Left lobe of liver (tissue), 2 donors: Measurements from ENCODE around the gene RPS6KA3. TPM values are rescaled to one million over a fixed set of nuclear protein-coding genes. Genes with fewer than 3 reads are reported as not detected.
"Not testable (repeated sequence)": the region's sequence is repeated elsewhere in the genome, so short reads cannot be mapped to it uniquely, and the experiment has no call there.

ENCODE experiments used
- ATAC-seq: fragments of 200-7000 bp; cut with Tn5 transposase; one replicate; pipeline ENCODE4 v1.9.1; 2020; ENCODE audit warnings: mild to moderate bottlenecking, moderate library complexity
- DNase-seq: peaks from one replicate; pipeline ENCODE4 v3.0.0-alpha.2; 2020; ENCODE audit warnings: low spot score
- total RNA-seq: library from RNA; stranded (reverse); gene quantifications from one replicate; pipeline ENCODE4 v1.2.1, GENCODE V29; 2021
- donor health status: DM: no; HTN: no; CAD: no; lungs with moderate emphysema.
- donor health status: DM: no; HTN: yes; CAD: no.

RPS6KA3 gene
- total RNA-seq, 1 donor from 2014 or later = 35.9 TPM

GRCh38 chrX:20224814-20225487 lies 41.8 kb downstream of the RPS6KA3 start:
- DNase-seq = no peak
- peak; percentile 58 for ATAC-seq

DNA sequence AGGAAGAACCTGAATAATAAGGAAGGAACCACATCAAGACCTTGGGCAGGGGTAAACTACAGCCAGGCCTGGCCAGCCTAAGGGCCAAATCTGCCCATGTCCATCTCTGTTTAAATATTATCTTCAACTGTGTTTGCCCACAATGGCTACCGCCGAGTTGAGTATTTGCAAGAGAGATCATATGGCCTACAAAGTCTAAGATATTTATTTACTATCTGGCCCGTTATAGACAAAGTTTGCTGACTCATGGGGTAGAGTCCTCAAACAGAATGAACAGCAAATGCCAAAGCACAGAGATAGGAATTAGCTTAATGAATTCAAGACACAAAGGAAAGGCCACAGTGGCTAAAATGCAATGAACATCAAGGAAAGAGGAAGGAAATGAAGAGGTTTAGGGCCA lies 44.8 kb downstream of the RPS6KA3 start:
- DNase-seq = peak; percentile 54
- ATAC-seq = peak; percentile 83

DNA sequence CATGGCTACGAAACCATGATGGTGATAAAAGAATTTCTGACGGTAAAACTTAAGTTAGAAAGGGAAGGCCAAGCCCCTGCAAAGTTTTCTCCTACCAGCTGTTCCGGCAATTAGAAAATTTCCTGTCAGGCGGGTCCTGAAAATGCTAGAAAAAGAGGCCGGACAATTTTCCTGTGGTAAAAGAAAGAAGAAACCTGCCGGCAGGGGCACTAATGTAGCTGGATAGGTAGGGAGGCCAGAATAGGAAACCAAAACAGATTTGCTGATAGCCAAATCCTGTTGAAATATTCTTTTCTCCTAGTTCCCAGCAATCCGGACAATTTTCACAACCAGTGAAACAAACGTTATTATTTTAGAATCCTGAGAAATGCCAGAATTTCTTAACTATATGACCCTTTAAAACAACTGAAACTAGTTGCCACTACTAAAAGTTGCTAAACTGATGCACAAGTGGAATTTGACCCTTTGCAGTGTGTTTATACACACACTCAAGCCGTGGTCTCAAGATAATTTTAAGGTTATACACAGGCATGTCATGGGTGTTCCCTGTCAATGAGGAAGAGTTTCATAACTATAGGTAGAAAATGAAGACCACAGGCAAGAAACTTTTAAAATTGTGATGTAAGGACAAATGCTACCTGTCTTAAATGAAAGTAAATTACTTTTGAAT lies 47.7 kb downstream of the RPS6KA3 start:
- peak; percentile 52 for DNase-seq
- peak; percentile 75 for ATAC-seq

- ATAC-seq (no peak), DNase-seq (no peak)
These were observed 48.8 kb downstream of the RPS6KA3 start for GRCh38 chrX:20217906-20218305.

DNA sequence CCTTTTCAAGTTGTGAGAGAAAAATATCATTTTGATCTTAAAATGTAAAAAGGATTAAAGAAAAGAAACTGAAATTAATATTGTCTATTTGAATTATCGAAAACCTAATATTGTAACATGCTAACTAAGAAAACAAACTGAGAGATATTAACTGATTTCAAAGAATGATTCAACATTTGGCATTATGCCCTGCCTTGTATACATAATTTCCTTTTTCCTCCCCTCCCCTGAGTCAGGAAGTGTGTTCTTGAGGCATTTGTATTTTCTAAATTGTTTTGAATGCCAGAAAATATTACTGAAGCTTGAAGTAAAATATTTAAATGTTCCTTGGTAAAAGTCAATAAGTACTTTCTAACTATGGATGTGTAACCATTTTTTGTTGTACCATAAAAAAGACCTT lies 49.4 kb downstream of the RPS6KA3 start:
- DNase-seq = no peak
- no peak for ATAC-seq

- DNase-seq = no peak
- no peak for ATAC-seq
These were observed 51.1 kb downstream of the RPS6KA3 start for GRCh38 chrX:20215565-20215964.

GRCh38 chrX:20212486-20213089 lies 54.1 kb downstream of the RPS6KA3 start:
- DNase-seq (no peak), ATAC-seq (no peak)

- DNase-seq = no peak
- peak; percentile 74 for ATAC-seq
These were observed 55.4 kb downstream of the RPS6KA3 start for GRCh38 chrX:20211261-20211786.

GRCh38 chrX:20205927-20206708 lies 60.6 kb downstream of the RPS6KA3 start:
- ATAC-seq (peak; percentile 95), DNase-seq (peak; percentile 64)

DNA sequence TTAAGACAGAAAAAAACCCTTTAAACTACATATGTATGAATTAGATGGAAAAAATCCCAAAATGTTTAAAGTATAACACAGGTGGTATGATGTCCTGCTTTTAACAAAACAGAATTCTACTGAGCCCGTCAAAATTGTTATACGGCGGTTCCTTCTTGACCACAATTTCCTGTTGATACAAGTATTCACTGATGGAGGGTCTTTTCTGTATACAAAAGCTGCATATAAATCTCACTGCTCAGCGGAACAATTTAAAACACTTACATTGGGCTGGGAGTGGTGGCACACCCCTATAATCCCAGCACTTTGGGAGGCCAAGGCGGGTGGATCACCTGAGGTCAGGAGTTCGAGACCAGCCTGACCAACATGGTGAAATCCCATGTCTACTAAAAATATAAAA lies 62.4 kb downstream of the RPS6KA3 start:
- ATAC-seq (no peak), DNase-seq (no peak)

DNA sequence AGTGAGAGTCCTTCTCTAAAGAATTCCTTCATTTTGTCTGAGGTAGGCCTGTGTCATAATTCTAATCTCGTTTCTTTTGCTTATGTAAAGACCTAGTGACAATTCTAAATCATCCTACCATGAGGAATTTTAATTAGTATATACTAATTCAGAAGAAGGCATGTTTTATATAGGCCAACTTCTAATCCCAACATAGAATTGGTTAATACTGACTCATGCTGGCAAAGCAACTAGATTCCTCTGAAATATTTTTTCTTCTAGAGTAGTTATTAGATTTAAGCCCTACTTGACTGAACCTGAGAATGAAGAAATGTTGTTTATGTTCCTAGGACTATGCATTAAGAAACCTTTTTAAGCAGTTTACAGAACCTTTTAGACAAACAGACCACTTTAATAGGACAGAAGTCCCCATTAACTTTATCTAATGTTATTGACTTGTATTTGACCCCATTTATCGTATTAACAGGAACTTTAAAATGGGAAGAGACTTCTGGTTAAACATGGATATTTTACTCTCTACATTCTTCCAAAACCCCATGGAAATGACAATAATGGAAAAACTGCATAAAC lies 69.0 kb downstream of the RPS6KA3 start:
- ATAC-seq (no peak), DNase-seq (no peak)

GRCh38 chrX:20189171-20189570 lies 77.5 kb downstream of the RPS6KA3 start:
- DNase-seq = no peak
- no peak for ATAC-seq

DNA sequence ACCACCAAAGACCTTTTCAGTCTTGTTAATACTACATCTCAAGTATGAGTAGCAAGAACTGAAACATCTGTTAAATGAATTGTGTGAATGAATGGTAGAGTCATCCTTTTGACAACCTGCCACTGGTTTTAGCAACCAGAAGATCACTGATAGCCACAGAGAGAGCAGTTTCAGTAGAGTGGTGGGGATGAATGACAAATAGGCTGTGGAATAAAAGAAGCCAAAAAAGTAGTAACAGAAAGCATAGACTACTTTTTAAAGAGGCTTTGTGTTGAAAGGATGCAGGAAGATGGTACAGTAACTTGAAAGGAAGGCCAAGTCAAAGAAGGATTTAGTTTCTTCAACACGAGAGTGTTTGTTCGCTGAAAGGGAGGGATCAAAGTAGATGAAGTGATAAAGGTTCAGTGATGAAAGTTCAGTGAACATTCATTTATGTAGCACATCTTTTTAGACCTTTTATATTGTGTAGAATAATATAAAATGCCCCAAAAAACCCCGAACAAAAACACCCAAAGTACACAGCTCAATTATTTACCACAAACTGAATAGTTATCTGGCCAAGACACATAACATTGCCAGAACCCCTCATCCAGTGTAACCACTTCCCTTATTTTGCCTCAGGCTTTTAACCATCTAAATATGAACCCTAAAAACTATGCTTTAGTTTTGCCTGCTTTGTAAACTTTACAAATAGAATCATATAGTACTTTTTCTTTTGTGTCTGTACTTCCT lies 84.9 kb downstream of the RPS6KA3 start:
- ATAC-seq (no peak), DNase-seq (no peak)

DNA sequence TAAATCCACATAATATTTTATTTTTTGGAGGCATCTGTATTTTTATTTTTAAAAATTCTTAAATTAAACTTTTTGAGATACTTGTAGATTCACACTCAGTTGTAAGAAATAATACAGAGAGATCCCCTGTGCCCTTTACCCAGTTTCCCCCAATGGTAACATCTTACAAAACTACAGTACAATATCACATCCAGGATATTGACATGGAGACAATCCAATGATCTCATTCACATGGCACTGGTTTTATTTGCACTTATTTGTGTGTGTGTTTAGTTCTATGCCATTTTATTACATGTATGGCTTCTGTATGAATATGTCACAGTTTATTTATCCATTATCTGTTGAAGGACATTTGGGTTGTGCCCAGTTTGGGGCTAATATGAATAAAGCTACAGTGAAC lies 89.6 kb downstream of the RPS6KA3 start:
- ATAC-seq = no peak
- DNase-seq = no peak

- DNase-seq (no peak), ATAC-seq (no peak)
These were observed 92.9 kb downstream of the RPS6KA3 start for GRCh38 chrX:20173856-20174255.

GRCh38 chrX:20173313-20173712 lies 93.4 kb downstream of the RPS6KA3 start:
- ATAC-seq (no peak), DNase-seq (no peak)

GRCh38 chrX:20171887-20172286 lies 94.8 kb downstream of the RPS6KA3 start:
- DNase-seq (no peak), ATAC-seq (no peak)

- not testable (repeated sequence) for DNase-seq, ATAC-seq
These were observed 104.2 kb downstream of the RPS6KA3 start for GRCh38 chrX:20162516-20162915.

GRCh38 chrX:20159797-20160385 lies 106.8 kb downstream of the RPS6KA3 start:
- ATAC-seq (no peak), DNase-seq (no peak)

DNA sequence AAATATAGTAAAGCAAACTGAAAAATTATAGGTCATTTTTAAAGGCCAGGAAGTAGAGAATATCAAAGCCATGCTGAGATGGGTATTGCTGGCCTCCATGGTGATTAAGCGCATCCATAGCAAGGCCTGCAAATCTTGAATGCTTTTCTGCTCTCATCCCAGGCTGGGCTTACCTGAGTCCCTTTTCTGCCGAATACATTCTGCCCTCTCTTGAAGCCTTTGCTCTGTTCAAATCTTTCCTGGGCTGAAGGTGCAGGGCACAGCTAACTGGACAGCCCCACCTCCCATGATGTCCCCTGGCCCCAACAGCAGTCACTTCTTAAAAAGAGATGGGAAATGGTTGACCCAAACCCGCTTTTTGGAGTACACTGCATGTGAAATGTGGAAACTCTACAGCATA lies 115.0 kb downstream of the RPS6KA3 start:
- ATAC-seq (no peak), DNase-seq (no peak)
